SH-SY5Y (cell line): ENCODE results near the gene OAS1.

Source experiments
- GATA2 ChIP-seq: IDR thresholded peaks from 2 replicates; pipeline ENCODE4 v1.6.1; 2011; ENCODE audit warnings: mild to moderate bottlenecking, low read depth, low read length
- GATA3 ChIP-seq: IDR thresholded peaks from 2 replicates; pipeline ENCODE4 v1.6.1; 2011; ENCODE audit warnings: low read depth, mild to moderate bottlenecking, low read length, moderate library complexity

Gene OAS1

DNA sequence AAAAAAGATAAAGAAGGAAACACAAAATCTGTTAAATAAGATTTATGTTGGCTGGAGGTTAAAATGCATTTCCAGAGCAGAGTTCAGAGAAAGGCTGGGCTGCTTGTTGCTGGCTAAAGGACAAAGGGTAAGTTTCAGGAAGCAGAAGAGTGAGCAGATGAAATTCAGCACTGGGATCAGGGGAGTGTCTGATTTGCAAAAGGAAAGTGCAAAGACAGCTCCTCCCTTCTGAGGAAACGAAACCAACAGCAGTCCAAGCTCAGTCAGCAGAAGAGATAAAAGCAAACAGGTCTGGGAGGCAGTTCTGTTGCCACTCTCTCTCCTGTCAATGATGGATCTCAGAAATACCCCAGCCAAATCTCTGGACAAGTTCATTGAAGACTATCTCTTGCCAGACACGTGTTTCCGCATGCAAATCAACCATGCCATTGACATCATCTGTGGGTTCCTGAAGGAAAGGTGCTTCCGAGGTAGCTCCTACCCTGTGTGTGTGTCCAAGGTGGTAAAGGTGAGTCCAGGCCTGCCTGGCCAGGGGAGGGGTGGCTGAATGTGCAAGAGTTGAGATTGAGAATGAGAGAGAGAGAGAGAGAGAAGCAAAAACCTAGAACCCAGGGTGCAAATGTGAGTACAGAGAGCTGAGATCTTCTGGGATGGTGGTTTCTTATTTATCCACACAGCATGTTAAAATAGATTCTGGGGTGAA, at the start of gene OAS1:
OAS1 (plus strand) TSS at position 251 of the 703 bp plus-strand sequence; CDS start at position 329, 78 bp downstream.
- TF ChIP-seq GATA2 (no peak), GATA3 (no peak)

DNA sequence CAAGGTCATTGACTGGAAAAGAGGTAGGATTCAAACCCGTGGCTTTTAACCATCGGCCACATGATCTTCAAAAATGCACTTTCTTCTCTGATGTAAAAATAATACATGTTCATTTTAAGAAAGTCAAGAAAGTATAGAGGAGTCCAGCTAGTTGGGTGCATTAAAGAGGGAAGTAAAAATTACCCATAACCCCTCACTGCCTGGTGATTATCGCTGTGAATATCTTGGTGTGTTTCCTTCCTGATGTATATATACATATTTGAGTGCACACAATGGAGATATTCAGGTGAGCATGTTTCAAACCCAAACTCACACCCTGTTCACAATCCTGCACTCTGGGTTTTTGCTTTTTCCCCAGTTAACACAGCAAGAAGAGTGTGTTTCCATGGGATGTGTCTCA, 47.5 kb upstream of the OAS1 start:
- TF ChIP-seq GATA2: no peak

DNA sequence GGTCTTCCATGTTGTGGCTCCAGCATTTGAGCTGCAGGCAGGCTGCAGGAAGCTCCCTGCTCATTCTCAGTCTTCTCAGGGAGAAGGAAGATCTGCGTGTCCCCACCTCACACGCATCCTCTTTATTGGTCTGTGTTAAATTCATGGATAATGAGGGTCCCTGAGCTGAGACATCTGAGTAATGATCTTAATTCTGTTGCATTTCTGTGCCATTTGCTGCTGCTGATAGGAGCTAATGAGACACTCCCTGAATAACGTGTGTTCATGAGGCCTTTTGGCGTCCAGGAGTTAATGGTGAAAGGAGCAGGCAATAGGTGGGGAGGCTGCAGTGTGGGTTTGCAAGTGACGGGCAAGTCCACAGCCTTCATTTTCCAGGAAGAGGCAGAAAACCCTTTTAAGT, 46.6 kb upstream of the OAS1 start:
- TF ChIP-seq GATA2 (no peak), GATA3 (no peak)

DNA sequence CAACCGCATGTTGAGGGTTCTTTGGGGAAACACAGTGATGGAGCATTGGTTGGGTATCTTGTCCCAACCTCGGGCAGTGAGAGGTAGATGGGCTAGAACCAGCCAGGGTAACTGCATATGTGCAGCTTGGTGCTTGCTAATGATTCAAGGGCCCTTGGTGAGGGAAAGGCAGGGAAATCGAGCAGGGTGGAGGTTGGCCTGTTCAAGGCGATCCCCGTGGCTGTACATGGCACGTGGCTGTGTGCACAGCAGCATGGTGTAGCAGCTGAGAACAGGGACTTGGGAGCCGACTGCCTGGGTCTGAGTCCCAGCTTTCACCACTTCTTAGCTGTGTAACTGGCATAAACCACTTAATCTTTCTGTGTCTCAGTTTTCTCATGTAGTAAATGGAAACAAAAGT, 45.5 kb upstream of the OAS1 start:
- TF ChIP-seq GATA3 (no peak), GATA2 (no peak)

DNA sequence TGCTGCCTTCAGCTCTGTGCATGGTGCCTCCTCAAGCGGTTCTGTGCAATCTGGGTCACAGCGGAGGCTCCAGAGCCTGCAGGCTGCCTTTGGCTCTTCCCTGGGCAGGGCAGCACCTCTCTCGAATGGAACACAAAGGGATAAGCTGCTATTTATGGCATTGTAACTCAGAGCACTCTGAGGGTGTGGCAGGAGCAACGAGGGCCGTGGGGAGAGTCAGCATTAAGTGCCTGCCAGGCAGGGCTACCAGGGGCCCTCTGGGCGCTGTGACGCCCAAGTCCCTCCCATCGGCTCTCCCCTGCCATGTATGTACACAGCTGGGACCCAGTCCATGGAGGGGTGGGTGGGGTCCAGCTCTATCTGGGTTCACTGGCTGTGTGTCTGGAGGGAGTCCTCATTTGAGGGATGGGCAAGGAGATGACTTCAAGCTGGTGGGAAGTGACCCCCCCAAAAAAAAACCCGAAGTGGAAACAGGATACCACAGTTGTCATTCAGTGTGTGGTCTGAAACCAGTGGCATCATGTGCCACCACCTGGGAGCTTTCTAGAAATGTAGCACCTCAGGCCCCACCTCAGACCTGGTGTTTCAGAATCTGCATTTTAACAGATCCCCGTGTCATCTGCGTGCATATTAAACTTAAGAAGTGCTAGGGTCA, 44.0 kb upstream of the OAS1 start:
- TF ChIP-seq GATA2 (no peak), GATA3 (no peak)

DNA sequence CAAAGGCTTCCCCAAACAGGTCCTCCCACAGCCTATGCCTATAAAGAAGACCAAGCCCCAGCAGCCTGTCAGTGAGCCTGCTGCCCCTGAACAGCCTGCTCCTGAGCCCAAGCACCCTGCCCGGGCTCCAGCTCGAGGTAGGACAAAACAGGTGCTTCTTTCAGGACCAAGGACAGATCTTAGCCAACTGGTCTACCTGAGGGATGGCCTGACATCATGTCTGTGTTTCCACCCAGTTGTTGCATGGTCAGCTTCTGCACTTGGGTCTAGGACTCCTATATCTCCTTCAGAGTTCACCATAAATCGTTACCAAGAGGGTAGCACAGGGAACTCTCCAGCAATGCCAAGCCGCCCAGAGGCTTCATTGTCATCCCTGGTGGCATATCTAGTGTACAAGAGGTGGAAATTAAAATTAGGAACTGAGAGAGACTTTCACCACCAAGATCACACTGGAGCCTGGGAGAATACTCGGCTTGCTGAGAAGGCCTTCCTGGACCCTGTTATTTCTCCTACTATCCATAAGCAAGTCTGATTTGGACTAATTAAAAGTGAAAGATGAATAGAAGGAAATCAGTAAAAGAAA, 38.2 kb upstream of the OAS1 start:
- TF ChIP-seq GATA2: no peak
- TF ChIP-seq GATA3: no peak

DNA sequence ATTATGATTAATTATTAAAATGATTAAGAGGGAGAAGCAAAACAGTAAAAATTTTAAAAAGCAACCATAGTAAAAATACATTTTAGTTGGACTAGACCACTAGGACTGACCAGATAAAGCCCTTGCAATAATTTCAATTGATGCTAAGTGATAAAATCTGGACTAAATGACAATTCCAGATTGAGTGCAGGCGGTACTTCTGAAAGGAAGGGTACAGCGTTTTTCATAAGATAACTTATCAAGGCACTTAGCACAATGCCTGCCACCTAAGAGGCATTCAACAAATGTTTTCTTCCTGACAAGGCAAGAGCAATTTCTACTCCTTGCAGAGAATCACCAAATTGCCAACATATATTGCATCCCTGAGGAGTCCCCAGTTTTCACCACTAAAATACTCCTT, 37.7 kb upstream of the OAS1 start:
- TF ChIP-seq GATA3 (peak; percentile 53; the same call in 1 of the 2 replicates), GATA2 (peak; percentile 64)

DNA sequence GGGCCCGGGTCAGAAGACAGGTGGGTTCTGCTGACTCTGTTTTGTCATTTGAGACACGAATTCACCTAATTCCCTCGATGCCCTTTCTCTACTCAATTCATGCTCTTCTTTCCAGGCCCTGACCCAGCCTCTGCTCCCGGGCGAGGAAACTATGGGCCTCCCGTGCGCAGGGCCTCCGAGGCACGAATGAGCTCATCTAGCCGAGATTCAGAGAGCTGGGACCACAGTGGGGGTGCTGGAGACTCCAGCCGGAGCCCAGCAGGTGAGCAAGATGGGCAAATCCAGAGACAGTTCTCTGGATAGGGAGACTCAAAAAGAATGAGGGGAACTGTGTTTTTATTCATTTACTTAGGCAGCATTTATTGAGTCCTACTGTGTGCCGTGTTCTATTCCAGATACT, 37.0 kb upstream of the OAS1 start:
- TF ChIP-seq GATA2 (no peak), GATA3 (no peak)

DNA sequence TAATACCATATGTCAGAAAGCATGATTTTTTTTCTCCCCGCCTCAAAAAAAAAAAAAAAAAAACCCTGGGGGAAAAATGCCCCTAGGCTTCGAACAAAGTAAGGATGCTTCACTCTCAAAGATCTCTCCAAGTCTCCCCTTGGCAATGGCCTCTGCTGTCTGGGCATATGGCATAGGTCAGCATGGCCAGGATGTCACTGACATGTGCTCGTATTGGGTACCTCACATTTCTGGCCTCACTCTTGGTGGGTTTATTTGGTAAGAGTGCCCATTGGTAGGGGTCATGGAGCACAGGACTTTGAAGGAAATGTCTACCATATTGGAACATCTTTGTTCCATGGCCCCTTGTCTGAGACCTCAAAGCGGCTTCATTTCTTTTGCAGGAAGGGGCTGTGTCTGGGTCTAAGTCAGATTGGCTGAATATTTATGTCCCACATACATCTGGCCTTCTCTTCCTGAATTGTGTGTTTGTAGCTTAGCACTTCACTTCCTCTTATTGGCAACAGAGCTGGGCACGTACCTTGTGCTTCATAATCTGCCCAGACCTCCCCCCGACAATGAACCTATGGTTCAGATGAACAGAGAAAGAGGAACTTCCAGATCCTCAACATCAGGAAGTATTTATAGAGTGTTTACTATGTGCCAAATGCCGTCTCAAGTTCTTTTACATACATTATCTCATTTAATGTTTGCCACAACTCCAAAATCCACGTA, 36.3 kb upstream of the OAS1 start:
- TF ChIP-seq GATA3: no peak
- TF ChIP-seq GATA2: no peak

DNA sequence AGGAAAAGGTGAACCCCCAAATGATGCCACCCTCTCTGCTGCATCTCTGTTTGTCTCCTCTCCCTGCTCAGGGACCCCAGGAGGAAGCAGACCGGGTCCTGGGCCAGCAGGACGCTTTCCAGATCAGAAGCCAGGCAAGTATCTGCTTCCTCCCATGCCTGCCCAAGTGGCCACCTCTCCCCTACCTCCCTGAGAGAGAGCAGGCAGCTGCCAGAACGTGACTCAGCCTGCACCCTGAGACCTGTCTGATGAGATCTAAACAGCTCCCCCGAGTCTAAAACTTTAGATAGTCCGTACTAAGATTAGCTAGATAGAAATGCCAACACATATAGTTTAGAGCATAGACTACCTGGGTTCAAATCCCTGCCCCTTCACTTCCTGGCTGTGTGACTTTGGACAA, 31.2 kb upstream of the OAS1 start:
- no peak for TF ChIP-seq GATA3

DNA sequence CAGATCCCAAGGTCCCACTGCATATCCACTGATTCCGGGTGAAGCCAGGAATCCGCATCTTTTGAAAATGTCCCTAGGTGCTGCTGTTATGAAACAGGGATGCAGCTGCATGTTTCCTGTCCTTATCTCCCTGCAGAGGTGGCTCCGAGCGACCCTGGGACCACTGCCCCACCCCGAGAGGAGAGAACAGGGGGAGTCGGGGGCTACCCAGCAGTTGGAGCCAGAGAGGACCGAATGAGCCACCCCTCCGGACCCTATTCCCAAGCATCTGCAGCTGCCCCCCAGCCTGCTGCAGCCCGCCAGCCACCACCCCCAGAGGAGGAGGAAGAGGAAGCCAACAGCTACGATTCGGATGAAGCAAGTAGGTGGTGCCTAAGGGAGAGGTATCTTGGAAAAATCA, 30.3 kb upstream of the OAS1 start:
- no peak for TF ChIP-seq GATA2
- TF ChIP-seq GATA3: no peak

DNA sequence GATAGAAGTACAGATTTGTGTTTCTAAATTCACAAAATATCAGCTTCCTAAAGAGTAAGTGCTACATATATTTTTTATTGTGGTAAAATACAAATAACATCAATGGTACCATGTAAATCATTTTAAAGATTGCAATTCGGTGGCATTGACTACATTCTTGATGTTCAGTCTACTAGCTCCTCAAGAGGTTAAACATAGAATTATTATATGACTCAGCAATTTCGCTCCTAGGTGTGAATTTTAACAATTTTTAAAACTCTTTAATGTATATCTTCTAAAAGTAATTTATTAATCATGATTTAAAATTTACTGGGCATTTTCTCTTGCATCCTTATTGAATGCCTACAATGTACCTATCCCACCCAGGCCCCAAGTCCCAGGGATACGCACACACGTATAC, 29.8 kb upstream of the OAS1 start:
- TF ChIP-seq GATA3 (no peak), GATA2 (no peak)

DNA sequence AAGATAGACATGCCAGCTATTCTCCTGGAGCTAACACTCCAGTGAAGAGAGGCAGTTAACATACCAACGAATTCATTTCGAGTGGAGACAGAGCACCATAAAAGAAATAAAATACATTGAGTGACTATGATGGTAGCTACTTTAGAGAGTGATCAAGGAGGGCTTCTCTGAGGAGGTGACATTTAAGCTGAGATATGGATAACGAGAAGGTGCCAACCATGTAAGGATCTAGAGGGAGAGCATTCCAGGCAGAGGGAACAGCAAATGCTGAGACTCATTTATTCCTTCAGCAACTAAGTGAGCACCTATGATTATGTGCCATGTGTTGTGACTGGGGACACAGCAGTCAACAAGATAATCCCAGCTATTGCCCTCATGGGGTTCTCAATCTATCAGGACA, 28.3 kb upstream of the OAS1 start:
- TF ChIP-seq GATA2 (no peak), GATA3 (no peak)

DNA sequence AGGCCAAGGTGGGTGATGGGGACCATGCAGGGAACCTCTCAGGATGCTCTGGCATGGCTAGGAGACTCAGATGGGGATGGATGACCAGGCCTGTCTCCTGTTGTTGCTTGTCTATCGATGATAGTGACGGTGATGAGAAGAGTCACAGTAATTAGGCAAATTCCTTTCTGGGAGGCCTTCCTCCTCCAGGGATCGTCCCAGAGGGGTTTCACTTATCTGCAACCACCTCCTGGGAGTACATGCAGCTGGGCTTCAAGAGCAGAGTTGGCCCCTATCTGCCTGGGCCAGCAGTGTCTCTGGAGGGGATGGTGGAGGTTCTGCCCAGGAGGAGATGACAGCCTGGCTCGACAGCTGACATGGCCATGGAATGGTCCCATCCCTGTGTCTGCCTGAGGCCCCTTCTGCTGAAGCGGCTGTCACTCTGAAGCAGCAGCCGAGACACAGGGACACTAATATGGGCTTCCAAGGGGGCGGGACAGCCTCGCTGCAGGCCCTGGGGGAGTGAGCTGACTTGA, 27.5 kb upstream of the OAS1 start:
- TF ChIP-seq GATA3 (no peak), GATA2 (no peak)
